Measurements from ENCODE around the gene FAM210B. TPM values are rescaled to one million over a fixed set of nuclear protein-coding genes. Genes with fewer than 3 reads are reported as not detected.

Gene FAM210B
- 15.0 and 15.1 TPM in 2 replicates for total RNA-seq (2021; fragmentation: NEBNext Ultra II Directional; extraction: Animal tissue kit (Norgen Biotek cat#: 25700))
- polyA plus RNA-seq (2011; rRNA removed), result 7.5 and 9.4 TPM in 2 replicates
- 10.8 TPM for polyA plus RNA-seq (2011; cell fraction: cytosol; rRNA removed)
- polyA plus RNA-seq (2011; cell fraction: nucleus; rRNA removed), result 9.0 TPM
- polyA plus RNA-seq (2012, experiment 1 of 2), result 10.0 to 13.5 TPM (median 11.2 TPM) in 4 replicates
- polyA plus RNA-seq (2012, experiment 2 of 2), result 4.4 TPM
- polyA plus RNA-seq (2013, experiment 1 of 2), result 23.0 TPM
- 25.0 TPM for polyA plus RNA-seq (2013, experiment 2 of 2)
- polyA minus RNA-seq (2011; rRNA and poly(A)+ RNA removed), result 8.2 and 10.5 TPM in 2 replicates
- polyA minus RNA-seq (2011; cell fraction: cytosol; rRNA and poly(A)+ RNA removed), result 7.8 TPM
- polyA minus RNA-seq (2011; cell fraction: nucleus; rRNA and poly(A)+ RNA removed), result 10.8 TPM
- long read RNA-seq, experiment 1, transcript FAM210B-201 (3 exons, 3,046 nt), result major isoform, 6 of 15 reads
- long read RNA-seq, experiment 1, partial matches to known transcripts, result 0 of 15 reads
- long read RNA-seq, experiment 1, other reads (novel, unspliced or antisense), result 9 of 15 reads
- long read RNA-seq, experiment 2, partial matches to known transcripts, result 2 of 3 reads
- long read RNA-seq, experiment 2, other reads (novel, unspliced or antisense), result 1 of 3 reads

- no peak within 1 kb of the TSS for H4K91ac ChIP-seq (replicated peaks; ENCODE audit: insufficient read length, low read length)
- peak; percentile 72 to 84 for DNase-seq (ENCODE audit: low read depth in 1 of 2, low spot score in 2 of 2)
- WGBS, 2 experiments (ENCODE audit: extremely low coverage in 1 of 2, insufficient coverage in 1 of 2, insufficient read length in 1 of 2, insufficient replicate concordance in 2 of 2, low coverage in 1 of 2, low lambda C conversion rate in 2 of 2, missing lambda C conversion rate in 1 of 2), result 3% methylated on average over 14 of the region's 63 CpGs; no CpG with 5 or more reads in 1 of the 2 experiments
- H3K79me2 ChIP-seq (ENCODE audit: control insufficient read depth in 1 of 2, insufficient read depth in 2 of 2, low read length in 2 of 2), result no peaks in the 10 kb centered on the region
- no peak within 1 kb of the TSS for H2BK15ac ChIP-seq (ENCODE audit: low read length)
- ChIA-PET POLR2A (ENCODE audit: partially characterized antibody) (interaction anchor here (0.6 to 2.3 kb wide), 2 partner anchors 27 to 34 kb away, joined by 4 to 10 read pairs; partner anchors contain the start of genes AURKA and CSTF1), CTCF (ENCODE audit: partially characterized antibody) (interaction anchor here (3.7 kb wide), 1 partner anchor 15 kb away, joined by 20 read pairs; no protein-coding TSS in a partner anchor)
- H2AFZ ChIP-seq (ENCODE audit: low read length), result peak within 1 kb of the TSS; percentile 93
- peak within 1 kb of the TSS; percentile 18; the same call in 1 of the 2 replicates for H2BK5ac ChIP-seq (ENCODE audit: low read depth, low read length)
- no peak within 1 kb of the TSS for H2BK120ac ChIP-seq (replicated peaks; ENCODE audit: low read depth, low read length)
- H3K23ac ChIP-seq (ENCODE audit: insufficient read length), result no peak within 1 kb of the TSS
- H3K4ac ChIP-seq (replicated peaks; ENCODE audit: insufficient read length, low read depth, low read length), result no peak within 1 kb of the TSS
- H3K4me3 ChIP-seq (ENCODE audit: extremely low read depth in 1 of 4, insufficient read depth in 2 of 4, low read depth in 3 of 4, low read length in 4 of 4), result peak within 1 kb of the TSS; percentile 65 to 94 (median 73)
- no peak within 1 kb of the TSS for H2AK5ac ChIP-seq (ENCODE audit: low read depth, low read length)
- peak within 1 kb of the TSS; percentile 39; the same call in 1 of the 2 replicates for H2BK12ac ChIP-seq (ENCODE audit: low read depth, low read length)
- no peak within 1 kb of the TSS for H4K5ac ChIP-seq (ENCODE audit: insufficient read length, low read depth, low read length)
- peaks cover 0 to 11% (median 8%) of the 10 kb centered on the region in 4 experiments; a peak in 4 of 7 replicates for H3K27me3 ChIP-seq (replicated peaks in 1 of 4; ENCODE audit: control insufficient read depth in 3 of 4, extremely low read depth in 1 of 4, insufficient read depth in 3 of 4, low read length in 3 of 4)
- H4K20me1 ChIP-seq (replicated peaks in 1 of 2; ENCODE audit: control insufficient read depth in 1 of 2, insufficient read depth in 2 of 2, low read length in 2 of 2), result peaks cover 0 to 10% of the 10 kb centered on the region in 2 experiments
- H3K4me1 ChIP-seq (replicated peaks in 1 of 4; ENCODE audit: control insufficient read depth in 3 of 4, insufficient read depth in 4 of 4, low read length in 3 of 4), result peaks cover 4 to 11% (median 6%) of the 10 kb centered on the region in 4 experiments
- TF ChIP-seq KDM4A (IDR thresholded peaks at IDR 0.05; ENCODE audit: low read depth, low read length, severe bottlenecking) (peak; percentile 62), PHF8 (conservative IDR thresholded peaks at IDR 0.05; ENCODE audit: low read depth, low read length) (0 out of 2 replicates have a peak, but pooled peaks have one; percentile 28), SP4 (IDR thresholded peaks at IDR 0.05; ENCODE audit: low read length) (peak; percentile 44; the same call in 1 of the 2 replicates), JUND (IDR thresholded peaks at IDR 0.05; ENCODE audit: low read length) (no peak), ASH2L (IDR thresholded peaks at IDR 0.05; ENCODE audit: low read length) (no peak), SRF (IDR thresholded peaks at IDR 0.05; ENCODE audit: low read depth, low read length) (no peak), SP1 (IDR thresholded peaks at IDR 0.05; ENCODE audit: low read depth, low read length) (peak; percentile 64), FOSL1 (IDR thresholded peaks at IDR 0.05; ENCODE audit: insufficient read depth, low read depth, low read length) (0 out of 2 replicates have a peak, but pooled peaks have one; percentile 18)
- H2BK20ac ChIP-seq (ENCODE audit: low read length), result no peak within 1 kb of the TSS
- peak within 1 kb of the TSS in 2 of 4 experiments; percentile 7 to 23; a peak in 2 of 7 replicates for H3K9ac ChIP-seq (replicated peaks in 1 of 4; ENCODE audit: extremely low read depth in 1 of 4, low read depth in 3 of 4, low read length in 3 of 4)
- H3K79me1 ChIP-seq (ENCODE audit: low read depth, low read length), result no peaks in the 10 kb centered on the region
- peaks cover 9% of the 10 kb centered on the region; the same call in 1 of the 2 replicates for H3K23me2 ChIP-seq (ENCODE audit: low read depth, low read length)
- no peaks in the 10 kb centered on the region for H3K9me3 ChIP-seq (ENCODE audit: insufficient read depth in 2 of 2, low read depth in 1 of 2, low read length in 1 of 2)
- H3K27ac ChIP-seq (ENCODE audit: low read depth, low read length), result no peak within 1 kb of the TSS
- H3K36me3 ChIP-seq (ENCODE audit: control insufficient read depth in 2 of 4, insufficient read depth in 4 of 4, low read length in 3 of 4), result no peaks in the 10 kb centered on the region
- H3K56ac ChIP-seq (replicated peaks; ENCODE audit: insufficient read length, low read depth, low read length), result no peak within 1 kb of the TSS
- H3K18ac ChIP-seq (ENCODE audit: extremely low read depth, low read length), result peak within 1 kb of the TSS; percentile 48; the same call in 1 of the 2 replicates
- H4K8ac ChIP-seq (ENCODE audit: extremely low read depth, insufficient read depth, low read length), result peak within 1 kb of the TSS; percentile 22; the same call in 1 of the 2 replicates
- peak within 1 kb of the TSS; percentile 66 to 83 for H3K4me2 ChIP-seq (ENCODE audit: insufficient read depth in 1 of 2, low read depth in 2 of 2, low read length in 2 of 2)
- H3K14ac ChIP-seq (ENCODE audit: insufficient read length), result no peak within 1 kb of the TSS
- no peak for FAIRE-seq
Measured at GRCh38 chr20:56358600-56359211, at the start of gene FAM210B. FAM210B (plus strand) TSS chr20:56358974; CDS start chr20:56359006, 32 bp downstream.

Measured in H1 (cell line).